Ectodermal cell (in vitro differentiated cells): ENCODE results near the gene GABRR1.

Experiments used
- H3K27ac ChIP-seq: 2 replicates; pipeline ENCODE4 v1.7.0; 2013; ENCODE audit warnings: mild to moderate bottlenecking, low read depth, low read length; ENCODE audit not compliant: insufficient read depth, poor library complexity, severe bottlenecking
- H3K27me3 ChIP-seq: 2 replicates; pipeline ENCODE4 v1.7.0; 2013; ENCODE audit warnings: mild to moderate bottlenecking, low read length; ENCODE audit not compliant: insufficient read depth, control insufficient read depth, poor library complexity, severe bottlenecking
- H3K36me3 ChIP-seq: one replicate; pipeline ENCODE4 v1.7.0; 2013; ENCODE audit warnings: low read length; ENCODE audit not compliant: control insufficient read depth, insufficient read depth
- H3K4me1 ChIP-seq: one replicate; pipeline ENCODE4 v1.7.0; 2013; ENCODE audit warnings: low read length; ENCODE audit not compliant: control insufficient read depth, insufficient read depth
- H3K4me3 ChIP-seq: 2 replicates; pipeline ENCODE4 v1.7.0; 2013; ENCODE audit warnings: low read depth, low read length, control low read depth; ENCODE audit not compliant: insufficient read depth
- H3K9me3 ChIP-seq: 2 replicates; pipeline ENCODE4 v1.7.0; 2013; ENCODE audit warnings: mild to moderate bottlenecking, low read length, moderate library complexity; ENCODE audit not compliant: control insufficient read depth
- WGBS, 2 experiments: methylation state at CpG; one replicate each; pipeline ENCODE4 v1.1.7; 2013; ENCODE audit warnings: missing lambda C conversion rate in 2 of 2; 5-methylcytosine and 5-hydroxymethylcytosine counted together

The GABRR1 gene

DNA sequence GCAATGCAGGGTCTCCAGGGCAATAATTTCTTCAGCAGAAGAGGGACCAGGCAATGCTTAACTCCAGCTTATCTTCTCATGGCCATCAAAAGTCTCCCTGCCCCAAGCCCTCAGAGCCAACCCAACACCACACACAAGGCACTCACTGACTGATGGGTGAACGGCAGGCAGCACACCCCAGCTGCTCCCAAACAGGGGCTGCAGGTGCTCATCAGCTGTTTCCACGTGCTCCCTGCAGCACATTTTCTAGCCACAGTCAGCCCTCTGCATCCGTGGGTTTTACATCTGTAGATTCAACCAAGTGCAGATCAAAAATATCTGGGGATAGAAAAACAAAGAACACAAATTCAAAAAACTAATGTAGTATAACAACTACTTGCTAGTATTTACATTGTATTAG, 4.0 kb upstream of the GABRR1 start:
- 87 to 93% methylated on average over 3 of the region's 3 CpGs for WGBS, 2 experiments
- H3K36me3 ChIP-seq, result no peaks in the 10 kb centered on the region
- H3K4me1 ChIP-seq, result no peaks in the 10 kb centered on the region
- no peak overlapping the region for H3K4me3 ChIP-seq
- H3K9me3 ChIP-seq, result no peaks in the 10 kb centered on the region
- no peaks in the 10 kb centered on the region for H3K27me3 ChIP-seq
- no peak overlapping the region for H3K27ac ChIP-seq

DNA sequence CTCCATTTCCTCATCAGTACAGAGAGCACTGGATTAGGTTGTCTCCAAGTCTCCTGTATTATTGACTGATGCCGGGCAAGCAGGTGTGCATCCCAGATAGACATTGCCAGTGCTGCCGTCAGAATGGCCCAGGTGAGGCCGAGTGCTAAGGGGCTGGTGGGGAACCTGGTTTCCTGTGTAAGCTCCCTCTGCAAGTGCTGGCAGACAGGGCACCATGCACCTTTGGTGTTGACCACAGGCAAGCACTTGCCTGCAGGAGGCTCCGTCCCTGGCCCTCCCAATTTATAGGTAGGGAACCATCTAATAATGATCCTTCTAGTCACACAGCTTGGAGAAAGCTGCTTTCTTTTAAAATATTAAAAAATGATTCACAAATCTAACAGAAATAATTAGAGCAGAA, 747 bp downstream of the GABRR1 start:
- no peaks in the 10 kb centered on the region for H3K27me3 ChIP-seq
- no peaks in the 10 kb centered on the region for H3K36me3 ChIP-seq
- WGBS, 2 experiments, result 92 to 93% methylated on average over 4 of the region's 4 CpGs
- no peaks in the 10 kb centered on the region for H3K4me1 ChIP-seq
- H3K4me3 ChIP-seq, result no peak overlapping the region
- H3K27ac ChIP-seq, result no peak overlapping the region
- H3K9me3 ChIP-seq, result no peaks in the 10 kb centered on the region

DNA sequence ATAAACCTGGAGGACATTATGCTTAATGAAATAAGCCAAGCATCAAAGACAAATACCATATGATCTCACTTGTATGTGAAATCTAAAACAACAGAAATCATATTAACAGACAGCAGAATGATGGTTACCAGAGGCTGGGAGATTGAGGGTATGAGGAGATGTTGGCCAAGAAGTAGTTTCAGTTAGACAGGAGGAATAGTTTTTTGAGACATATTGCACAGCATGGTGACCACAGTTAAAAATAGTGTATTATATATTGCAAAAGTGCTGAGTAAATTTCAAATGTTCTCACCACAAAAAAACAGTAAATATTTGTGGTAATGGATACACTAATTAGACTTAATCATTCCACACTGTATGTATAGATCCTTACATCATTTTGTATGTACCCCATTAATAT, 1.8 kb downstream of the GABRR1 start:
- no peaks in the 10 kb centered on the region for H3K9me3 ChIP-seq
- H3K4me1 ChIP-seq, result peaks cover 3% of the 10 kb centered on the region
- no peak overlapping the region for H3K27ac ChIP-seq
- no peak overlapping the region for H3K4me3 ChIP-seq
- H3K36me3 ChIP-seq, result no peaks in the 10 kb centered on the region
- no peaks in the 10 kb centered on the region for H3K27me3 ChIP-seq

DNA sequence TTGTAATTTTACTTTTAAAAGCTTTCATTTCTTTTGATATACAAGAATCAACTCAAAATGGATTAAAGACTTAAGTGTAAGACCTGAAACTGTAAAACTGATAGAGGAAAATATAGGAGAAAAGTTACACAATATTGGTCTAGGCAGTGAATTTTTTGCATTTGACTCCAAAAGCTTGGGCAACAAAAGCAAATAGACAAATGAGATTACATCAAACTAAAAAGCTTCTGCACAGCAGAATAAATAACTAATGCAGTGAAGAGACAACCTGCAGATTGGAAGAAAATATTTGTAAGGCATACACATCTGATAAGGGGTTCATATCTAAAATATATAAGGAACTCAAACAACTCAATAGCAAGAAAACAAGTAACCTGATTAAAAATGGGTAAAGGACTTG, 3.0 kb downstream of the GABRR1 start:
- Histone ChIP-seq H3K36me3 (no peaks in the 10 kb centered on the region), H3K4me3 (no peak overlapping the region)

DNA sequence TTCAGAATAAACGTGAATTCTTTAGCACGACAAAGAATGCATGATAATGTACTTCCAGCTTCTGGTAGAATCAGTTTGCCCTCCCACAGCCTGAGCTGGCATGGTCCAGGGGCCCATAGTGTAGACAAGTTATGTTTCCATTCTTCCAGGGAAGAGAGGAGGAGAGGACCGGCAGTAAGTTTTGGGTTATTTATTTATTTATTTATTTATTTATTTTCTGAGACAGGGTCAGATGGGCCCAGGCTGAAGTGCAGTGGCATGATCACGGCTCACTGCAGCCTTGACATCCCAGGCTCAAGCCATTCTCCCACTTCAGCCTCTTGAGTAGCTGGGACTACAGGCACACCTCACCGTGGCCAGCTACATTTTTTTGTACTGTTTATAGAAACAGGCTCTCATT, 4.7 kb downstream of the GABRR1 start:
- peaks cover 3% of the 10 kb centered on the region for H3K4me1 ChIP-seq
- no peak overlapping the region for H3K4me3 ChIP-seq
- H3K36me3 ChIP-seq, result no peaks in the 10 kb centered on the region
- no peak overlapping the region for H3K27ac ChIP-seq
- H3K9me3 ChIP-seq, result no peaks in the 10 kb centered on the region
- WGBS, 2 experiments, result 54 to 58% methylated on average over 5 of the region's 5 CpGs
- H3K27me3 ChIP-seq, result no peaks in the 10 kb centered on the region

More for the DNA sequence above, 3.0 kb downstream of the GABRR1 start:
- Histone ChIP-seq H3K4me1 (peaks cover 3% of the 10 kb centered on the region), H3K9me3 (no peaks in the 10 kb centered on the region), H3K27ac (no peak overlapping the region), H3K27me3 (no peaks in the 10 kb centered on the region)

DNA sequence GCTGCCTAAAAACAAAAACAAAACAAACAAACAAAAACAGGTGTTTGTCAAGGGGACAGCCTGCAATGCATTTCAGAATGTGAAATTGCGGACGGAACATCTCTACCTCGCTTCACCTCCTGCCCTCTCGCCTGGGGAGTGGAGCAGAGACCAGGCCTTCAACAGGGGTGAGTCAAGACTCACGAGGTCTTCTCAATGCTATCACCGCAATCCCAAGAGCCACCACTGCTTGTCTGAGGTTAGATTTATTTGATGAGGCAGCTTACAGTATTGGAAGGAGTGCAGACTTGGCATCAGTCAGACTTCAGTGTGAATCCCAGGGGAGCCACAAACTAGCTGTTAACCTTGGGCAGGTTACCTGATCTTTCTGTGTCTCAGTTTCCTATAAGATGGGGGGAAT, 7.7 kb downstream of the GABRR1 start:
- Histone ChIP-seq H3K27me3 (no peaks in the 10 kb centered on the region), H3K9me3 (no peaks in the 10 kb centered on the region), H3K4me3 (no peak overlapping the region), H3K27ac (no peak overlapping the region), H3K4me1 (peaks cover 3% of the 10 kb centered on the region), H3K36me3 (no peaks in the 10 kb centered on the region)
- WGBS, 2 experiments, result 94 to 96% methylated on average over 6 of the region's 6 CpGs

DNA sequence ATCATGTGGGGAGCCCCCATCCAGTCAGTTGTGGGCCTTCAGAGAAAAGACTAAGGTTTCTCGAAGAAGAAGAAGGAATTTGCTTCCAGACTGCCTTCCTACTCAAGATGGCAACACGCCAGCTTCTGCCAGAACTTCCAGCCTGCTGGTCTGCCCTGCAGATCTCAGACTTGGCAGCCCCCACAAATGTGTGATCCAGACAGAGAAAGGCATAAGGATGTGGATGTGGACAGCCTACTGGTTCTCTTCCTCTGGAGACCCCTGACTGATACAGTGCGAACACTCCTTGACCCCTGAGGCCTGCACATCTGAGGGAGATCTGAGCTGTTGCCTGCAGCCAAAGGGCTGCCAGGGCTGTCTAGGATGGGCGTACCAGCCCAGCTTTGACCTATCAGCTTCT, 8.6 kb downstream of the GABRR1 start:
- Histone ChIP-seq H3K9me3 (no peaks in the 10 kb centered on the region), H3K36me3 (no peaks in the 10 kb centered on the region), H3K27me3 (no peaks in the 10 kb centered on the region), H3K4me1 (peaks cover 3% of the 10 kb centered on the region), H3K27ac (no peak overlapping the region), H3K4me3 (no peak overlapping the region)
- 97% methylated on average over 4 of the region's 4 CpGs for WGBS, 2 experiments

DNA sequence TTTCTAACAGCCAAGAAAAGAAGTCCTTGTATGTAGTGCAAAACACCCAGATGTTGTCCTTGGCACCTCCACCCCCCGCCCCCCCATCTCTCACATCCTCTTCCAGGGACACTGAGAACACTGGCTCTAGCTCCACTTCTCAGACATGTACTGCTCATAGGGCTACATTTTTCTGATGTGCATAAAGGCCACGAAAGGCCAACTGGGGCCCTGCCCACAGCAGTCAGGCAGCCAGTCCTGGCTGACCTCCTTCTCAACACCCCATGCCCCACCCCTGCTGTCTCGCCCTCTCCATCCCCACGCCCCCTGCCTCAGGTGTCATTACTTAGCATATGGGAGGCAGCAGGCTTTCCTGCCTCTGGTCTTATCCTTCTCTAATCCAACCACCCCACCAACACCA, 11.3 kb downstream of the GABRR1 start:
- 71 to 75% methylated on average over 4 of the region's 4 CpGs for WGBS, 2 experiments
- no peaks in the 10 kb centered on the region for H3K27me3 ChIP-seq
- H3K36me3 ChIP-seq, result no peaks in the 10 kb centered on the region
- no peak overlapping the region for H3K4me3 ChIP-seq
- H3K27ac ChIP-seq, result no peak overlapping the region
- no peaks in the 10 kb centered on the region for H3K4me1 ChIP-seq
- H3K9me3 ChIP-seq, result no peaks in the 10 kb centered on the region

DNA sequence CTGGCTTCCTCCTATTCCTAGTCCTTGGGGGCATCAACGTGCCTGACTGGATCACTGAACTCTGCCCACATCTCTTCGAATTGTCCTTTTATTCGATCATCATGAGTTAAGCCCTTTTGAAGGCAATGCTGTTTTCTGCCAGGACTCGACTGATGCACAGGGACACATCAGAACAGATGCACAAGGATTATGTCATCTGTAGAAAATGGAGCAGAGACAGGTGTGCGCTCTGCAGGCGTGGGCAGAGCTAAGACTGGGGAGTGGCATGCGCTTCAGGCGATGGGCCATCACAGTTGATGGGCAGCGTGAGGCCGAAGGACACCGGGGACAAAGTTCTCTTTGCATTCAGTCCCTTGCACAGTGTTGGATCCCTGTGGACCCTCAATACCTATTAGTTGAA, 13.1 kb downstream of the GABRR1 start:
- Histone ChIP-seq H3K27me3 (no peaks in the 10 kb centered on the region), H3K9me3 (no peaks in the 10 kb centered on the region), H3K27ac (no peak overlapping the region), H3K4me1 (no peaks in the 10 kb centered on the region), H3K4me3 (no peak overlapping the region), H3K36me3 (no peaks in the 10 kb centered on the region)
- WGBS, 2 experiments, result 87 to 91% methylated on average over 11 of the region's 11 CpGs

DNA sequence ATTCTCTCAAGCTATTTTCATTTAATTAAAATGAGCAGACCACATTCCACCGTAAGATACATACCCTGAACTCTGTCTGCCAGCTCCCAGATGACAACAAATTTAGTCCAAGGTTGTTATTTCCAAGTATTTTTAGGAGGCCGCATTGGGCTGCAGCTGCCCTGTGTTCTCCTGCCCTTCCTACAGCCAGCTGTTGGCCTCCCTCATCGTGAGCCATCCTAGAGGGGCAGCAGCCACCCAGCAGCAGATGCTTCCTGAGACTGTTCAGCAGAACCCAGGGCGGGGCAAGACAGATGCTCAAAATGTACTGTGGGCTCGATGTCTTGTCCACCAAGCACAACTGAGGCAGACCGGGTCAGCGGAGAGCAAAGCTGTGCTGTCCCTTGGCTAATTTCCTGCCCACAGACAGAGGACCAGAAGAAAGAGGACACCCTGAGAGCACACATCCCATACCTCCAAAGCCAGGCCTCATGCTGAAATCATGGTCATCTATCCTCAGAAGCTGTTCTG, 16.4 kb downstream of the GABRR1 start:
- no peak overlapping the region for H3K4me3 ChIP-seq
- no peak overlapping the region for H3K27ac ChIP-seq
- no peaks in the 10 kb centered on the region for H3K36me3 ChIP-seq
- H3K4me1 ChIP-seq, result peaks cover 3% of the 10 kb centered on the region
- 95 to 97% methylated on average over 7 of the region's 7 CpGs for WGBS, 2 experiments
- H3K27me3 ChIP-seq, result no peaks in the 10 kb centered on the region
- H3K9me3 ChIP-seq, result no peaks in the 10 kb centered on the region

DNA sequence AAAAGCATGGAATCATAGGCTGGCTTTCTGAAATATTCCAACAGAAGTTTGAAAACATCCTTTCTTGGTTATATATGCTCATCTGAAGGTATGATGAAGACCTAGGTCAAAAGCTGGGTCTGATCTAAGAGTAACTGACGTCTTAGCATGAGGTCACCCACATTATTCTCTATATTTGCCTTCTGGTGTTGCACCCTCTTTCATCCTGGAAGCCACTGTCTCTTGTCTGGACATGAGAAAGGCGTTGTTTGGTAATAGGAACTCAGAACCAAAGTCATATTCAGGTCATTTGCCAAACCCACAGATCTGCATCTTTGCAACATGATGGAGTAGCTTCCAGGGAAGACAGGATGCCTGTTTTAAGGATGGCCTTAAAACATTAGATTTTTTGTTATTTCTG, 17.6 kb downstream of the GABRR1 start:
- Histone ChIP-seq H3K36me3 (no peaks in the 10 kb centered on the region), H3K27me3 (no peaks in the 10 kb centered on the region), H3K4me3 (no peak overlapping the region), H3K27ac (no peak overlapping the region), H3K9me3 (no peaks in the 10 kb centered on the region), H3K4me1 (peaks cover 3% of the 10 kb centered on the region)
- WGBS, 2 experiments, result 88 to 99% methylated on average over 2 of the region's 2 CpGs
